ENCODE measurements around the gene PLD6.

DNA sequence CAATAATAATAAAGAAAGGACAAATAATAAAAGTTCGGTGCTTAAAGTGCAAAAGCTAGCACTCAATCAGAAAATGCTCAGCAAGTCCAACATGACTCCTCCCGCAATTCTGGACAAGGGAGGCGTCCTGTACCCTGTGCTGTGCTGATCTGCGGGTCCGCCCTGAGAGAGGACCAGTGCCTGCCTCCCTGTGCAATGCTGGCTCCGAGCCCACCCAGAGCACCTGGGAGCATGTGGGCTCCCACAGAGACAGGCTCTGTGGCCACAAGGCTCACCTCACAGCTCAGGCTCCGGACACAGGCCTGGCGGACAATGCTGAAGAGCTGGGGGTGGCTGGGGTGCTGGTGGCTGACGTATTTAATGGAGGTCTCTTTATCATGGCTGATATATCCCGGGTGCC lies 19.8 kb upstream of the PLD6 start:
- no peak for TF ChIP-seq POLR2A (IDR thresholded peaks at IDR 0.05)
- TF ChIP-seq, protein P1, sequence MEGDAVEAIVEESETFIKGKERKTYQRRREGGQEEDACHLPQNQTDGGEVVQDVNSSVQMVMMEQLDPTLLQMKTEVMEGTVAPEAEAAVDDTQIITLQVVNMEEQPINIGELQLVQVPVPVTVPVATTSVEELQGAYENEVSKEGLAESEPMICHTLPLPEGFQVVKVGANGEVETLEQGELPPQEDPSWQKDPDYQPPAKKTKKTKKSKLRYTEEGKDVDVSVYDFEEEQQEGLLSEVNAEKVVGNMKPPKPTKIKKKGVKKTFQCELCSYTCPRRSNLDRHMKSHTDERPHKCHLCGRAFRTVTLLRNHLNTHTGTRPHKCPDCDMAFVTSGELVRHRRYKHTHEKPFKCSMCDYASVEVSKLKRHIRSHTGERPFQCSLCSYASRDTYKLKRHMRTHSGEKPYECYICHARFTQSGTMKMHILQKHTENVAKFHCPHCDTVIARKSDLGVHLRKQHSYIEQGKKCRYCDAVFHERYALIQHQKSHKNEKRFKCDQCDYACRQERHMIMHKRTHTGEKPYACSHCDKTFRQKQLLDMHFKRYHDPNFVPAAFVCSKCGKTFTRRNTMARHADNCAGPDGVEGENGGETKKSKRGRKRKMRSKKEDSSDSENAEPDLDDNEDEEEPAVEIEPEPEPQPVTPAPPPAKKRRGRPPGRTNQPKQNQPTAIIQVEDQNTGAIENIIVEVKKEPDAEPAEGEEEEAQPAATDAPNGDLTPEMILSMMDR (IDR thresholded peaks at IDR 0.05 in 8 of 11, conservative IDR thresholded peaks at IDR 0.05 in 3 of 11) = no peak

Data from spleen (tissue), 7 donors.